ENCODE measurements around the gene TMEM131. TPM values are rescaled to one million over a fixed set of nuclear protein-coding genes. Genes with fewer than 3 reads are reported as not detected.

TMEM131 gene
- total RNA-seq, 2 experiments from 2014 or later: 41.1 to 44.6 TPM

GRCh38 chr2:97708048-97708380 is 287.7 kb downstream of the TMEM131 start:
- Mint-ChIP-seq H3K4me3 (no peak overlapping the region), H3K27me3 (peaks cover 9% of the 10 kb centered on the region), H3K36me3 (peaks cover 2% of the 10 kb centered on the region), H3K9me3 (no peaks in the 10 kb centered on the region), H3K27ac (no peak overlapping the region), H3K4me1 (peaks cover 27% of the 10 kb centered on the region)
- ATAC-seq (ENCODE audit: low read depth) (no peak), DNase-seq (no peak)
- POLR2A ChIA-PET: interaction anchor here (1.3 to 1.4 kb wide), 2 partner anchors 35 to 118 kb away, joined by 3 read pairs; no protein-coding TSS in a partner anchor

DNA sequence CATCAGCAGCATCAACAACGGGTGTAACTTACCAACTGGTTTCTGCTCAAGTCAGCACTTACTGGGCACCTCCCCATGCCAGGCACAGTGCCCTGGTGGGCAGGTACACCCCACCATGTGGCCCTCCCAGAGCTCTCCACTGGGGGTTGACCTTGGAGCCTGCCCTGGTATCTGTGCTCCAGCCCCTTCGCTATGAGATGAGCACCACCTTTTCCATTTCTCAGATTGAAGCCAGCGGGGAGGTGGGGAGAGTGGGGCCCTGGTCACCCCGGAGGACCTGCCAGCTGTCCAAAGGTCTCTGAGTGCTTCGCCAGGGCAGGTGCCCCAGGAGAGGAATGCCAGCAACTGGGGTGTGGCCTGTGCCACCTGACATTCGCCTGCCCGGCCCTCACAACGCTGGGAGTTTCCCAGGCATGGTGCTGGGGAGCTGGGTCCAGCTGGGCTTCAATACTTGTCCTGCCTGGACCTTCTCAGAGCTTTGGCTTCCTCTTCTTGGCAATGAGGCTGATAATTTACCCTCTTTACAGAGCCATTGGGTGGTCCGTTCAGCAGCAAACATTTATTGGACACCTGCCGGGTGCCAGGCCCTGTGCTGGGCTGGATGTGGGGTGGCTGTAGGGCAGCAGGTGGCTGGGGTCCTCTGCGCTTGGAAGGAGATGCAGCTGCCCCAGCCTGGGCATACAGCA is 288.2 kb downstream of the TMEM131 start:
- H3K4me1 Mint-ChIP-seq: peaks cover 27% of the 10 kb centered on the region
- H3K36me3 Mint-ChIP-seq: peaks cover 2% of the 10 kb centered on the region
- H3K9me3 Mint-ChIP-seq: no peaks in the 10 kb centered on the region
- no peak overlapping the region for H3K4me3 Mint-ChIP-seq
- ATAC-seq (ENCODE audit: low read depth) (no peak), DNase-seq (peak; percentile 29)
- POLR2A ChIA-PET: interaction anchor here (1.3 to 1.4 kb wide), 2 partner anchors 36 to 117 kb away, joined by 3 read pairs; no protein-coding TSS in a partner anchor
- H3K27ac Mint-ChIP-seq: no peak overlapping the region
- H3K27me3 Mint-ChIP-seq: peaks cover 9% of the 10 kb centered on the region

- Mint-ChIP-seq H3K9me3 (no peaks in the 10 kb centered on the region), H3K27me3 (peaks cover 9% of the 10 kb centered on the region), H3K4me3 (no peak overlapping the region), H3K36me3 (peaks cover 2% of the 10 kb centered on the region), H3K4me1 (peaks cover 20% of the 10 kb centered on the region), H3K27ac (no peak overlapping the region)
- DNase-seq (peak; percentile 10), ATAC-seq (ENCODE audit: low read depth) (no peak)
- POLR2A ChIA-PET: interaction anchor here (1.3 kb wide), 1 partner anchor 116 kb away, joined by 3 read pairs; no protein-coding TSS in a partner anchor
Measured at GRCh38 chr2:97706708-97707345, 288.9 kb downstream of the TMEM131 start.

Other genes with a start within 250 kb of the TMEM131 start
- not detected for gene VWA3B, start 91.2 kb upstream of the TMEM131 start, total RNA-seq

All from activated naive CD8-positive, alpha-beta T cell treated with anti-CD3 and anti-CD28 coated beads, Interleukin-2, amount 10 ng/mL, durations not matched to agents 7 days and 5 days (primary cell).